HG03571 (cell line): ENCODE data around the gene PLEKHB2.
"Not testable (repeated sequence)": the region's sequence is repeated elsewhere in the genome, so short reads cannot be mapped to it uniquely, and the experiment has no call there.

ENCODE experiments used
- ATAC-seq: cut with Tn5 transposase; IDR thresholded peaks from one replicate; pipeline ENCODE4 v1.9.1; 2021; ENCODE audit not compliant: unreplicated experiment

The PLEKHB2 gene

GRCh38 chr2:131105156-131105949 lies at the start of gene PLEKHB2:
TSS of gene PLEKHB2 (plus strand) at chr2:131105336. CDS start at chr2:131120942, 15,606 bp downstream.
- ATAC-seq: peak; percentile 72

GRCh38 chr2:131056204-131056931 lies 48.8 kb upstream of the PLEKHB2 start:
- no peak for ATAC-seq

- no peak for ATAC-seq
These were observed 48.2 kb upstream of the PLEKHB2 start for GRCh38 chr2:131056932-131057287.

GRCh38 chr2:131058214-131058843 lies 46.8 kb upstream of the PLEKHB2 start:
- ATAC-seq: no peak

GRCh38 chr2:131058920-131059319 lies 46.2 kb upstream of the PLEKHB2 start:
- ATAC-seq: no peak

- ATAC-seq: no peak
These were observed 41.4 kb upstream of the PLEKHB2 start for GRCh38 chr2:131063501-131064283.

- no peak for ATAC-seq
These were observed 40.3 kb upstream of the PLEKHB2 start for GRCh38 chr2:131064589-131065512.

- ATAC-seq: no peak
These were observed 37.5 kb upstream of the PLEKHB2 start for GRCh38 chr2:131067465-131068125.

- ATAC-seq: not testable (repeated sequence)
These were observed 37.0 kb upstream of the PLEKHB2 start for GRCh38 chr2:131068172-131068571.

- ATAC-seq: not testable (repeated sequence)
These were observed 29.6 kb upstream of the PLEKHB2 start for GRCh38 chr2:131075578-131075977.

GRCh38 chr2:131076707-131077106 lies 28.4 kb upstream of the PLEKHB2 start:
- no peak for ATAC-seq

- no peak for ATAC-seq
These were observed 27.8 kb upstream of the PLEKHB2 start for GRCh38 chr2:131077182-131077846.

GRCh38 chr2:131077966-131078365 lies 27.2 kb upstream of the PLEKHB2 start:
- ATAC-seq: no peak

GRCh38 chr2:131079931-131080330 lies 25.2 kb upstream of the PLEKHB2 start:
- not testable (repeated sequence) for ATAC-seq

- ATAC-seq: no peak
These were observed 23.9 kb upstream of the PLEKHB2 start for GRCh38 chr2:131081190-131081589.

- ATAC-seq: no peak
These were observed 19.5 kb upstream of the PLEKHB2 start for GRCh38 chr2:131085646-131086045.

GRCh38 chr2:131092458-131093005 lies 12.6 kb upstream of the PLEKHB2 start:
- ATAC-seq: no peak

- ATAC-seq: peak; percentile 73
These were observed 12.0 kb upstream of the PLEKHB2 start, which contains the start of gene FAM168B for GRCh38 chr2:131093006-131093695. TSS of gene FAM168B (minus strand) at chr2:131093460. CDS start at chr2:131082646, 10,814 bp downstream.
